ENCODE measurements around the gene QPRT. TPM values are rescaled to one million over a fixed set of nuclear protein-coding genes. Genes with fewer than 3 reads are reported as not detected.
"Not testable (repeated sequence)": the region's sequence is repeated elsewhere in the genome, so short reads cannot be mapped to it uniquely, and the experiment has no call there.

The QPRT gene
- total RNA-seq, 1 donor from 2014 or later, result 1.0 TPM

DNA sequence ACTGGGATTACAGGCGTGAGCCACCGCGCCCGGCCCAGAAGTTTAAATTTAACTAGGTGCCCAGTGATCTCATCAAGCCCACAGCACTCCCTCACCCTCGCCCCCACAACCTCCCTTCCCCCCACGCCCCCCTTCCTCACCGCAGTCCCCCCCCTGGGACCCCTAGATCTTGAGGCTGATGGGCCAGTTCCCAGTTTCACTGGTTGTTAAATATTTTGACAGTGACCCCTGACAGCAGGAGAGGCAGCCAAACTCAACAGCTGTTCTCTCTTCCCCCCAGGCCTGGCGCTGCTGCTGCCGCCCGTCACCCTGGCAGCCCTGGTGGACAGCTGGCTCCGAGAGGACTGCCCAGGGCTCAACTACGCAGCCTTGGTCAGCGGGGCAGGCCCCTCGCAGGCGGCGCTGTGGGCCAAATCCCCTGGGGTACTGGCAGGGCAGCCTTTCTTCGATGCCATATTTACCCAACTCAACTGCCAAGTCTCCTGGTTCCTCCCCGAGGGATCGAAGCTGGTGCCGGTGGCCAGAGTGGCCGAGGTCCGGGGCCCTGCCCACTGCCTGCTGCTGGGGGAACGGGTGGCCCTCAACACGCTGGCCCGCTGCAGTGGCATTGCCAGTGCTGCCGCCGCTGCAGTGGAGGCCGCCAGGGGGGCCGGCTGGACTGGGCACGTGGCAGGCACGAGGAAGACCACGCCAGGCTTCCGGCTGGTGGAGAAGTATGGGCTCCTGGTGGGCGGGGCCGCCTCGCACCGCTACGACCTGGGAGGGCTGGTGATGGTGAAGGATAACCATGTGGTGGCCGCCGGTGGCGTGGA, 15.6 kb downstream of the QPRT start:
- no peak for DNase-seq

DNA sequence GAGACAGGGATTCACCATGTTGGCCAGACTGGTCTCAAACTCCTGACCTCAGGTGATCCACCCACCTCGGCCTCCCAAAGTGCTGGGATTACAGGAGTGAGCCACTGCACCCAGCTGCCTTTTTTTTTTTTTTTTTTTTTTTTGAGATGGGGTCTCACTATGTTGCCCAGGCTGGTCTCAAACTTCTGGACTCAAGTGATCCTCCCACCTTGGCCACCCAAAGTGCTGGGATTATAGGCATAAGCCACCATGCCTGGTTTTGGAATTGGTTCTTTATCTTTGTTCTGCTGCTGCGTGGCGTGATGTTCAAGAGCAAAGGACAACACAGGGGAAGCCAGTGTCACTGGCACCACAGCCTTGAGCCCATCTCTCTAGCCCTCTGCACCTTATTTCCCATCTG, 16.7 kb downstream of the QPRT start:
- not testable (repeated sequence) for DNase-seq

DNA sequence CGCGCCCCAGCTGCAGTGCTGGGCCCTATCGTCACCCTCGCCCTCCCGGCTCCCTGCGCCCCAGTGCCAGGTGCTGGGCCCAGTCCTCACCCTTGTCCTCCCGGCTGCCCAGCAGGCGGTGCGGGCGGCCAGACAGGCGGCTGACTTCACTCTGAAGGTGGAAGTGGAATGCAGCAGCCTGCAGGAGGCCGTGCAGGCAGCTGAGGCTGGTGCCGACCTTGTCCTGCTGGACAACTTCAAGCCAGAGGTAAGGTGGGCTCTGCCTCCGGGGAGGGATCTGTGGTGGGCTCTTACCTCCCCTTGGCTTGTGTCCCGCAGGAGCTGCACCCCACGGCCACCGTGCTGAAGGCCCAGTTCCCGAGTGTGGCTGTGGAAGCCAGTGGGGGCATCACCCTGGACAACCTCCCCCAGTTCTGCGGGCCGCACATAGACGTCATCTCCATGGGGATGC, 17.9 kb downstream of the QPRT start:
- no peak for DNase-seq

DNA sequence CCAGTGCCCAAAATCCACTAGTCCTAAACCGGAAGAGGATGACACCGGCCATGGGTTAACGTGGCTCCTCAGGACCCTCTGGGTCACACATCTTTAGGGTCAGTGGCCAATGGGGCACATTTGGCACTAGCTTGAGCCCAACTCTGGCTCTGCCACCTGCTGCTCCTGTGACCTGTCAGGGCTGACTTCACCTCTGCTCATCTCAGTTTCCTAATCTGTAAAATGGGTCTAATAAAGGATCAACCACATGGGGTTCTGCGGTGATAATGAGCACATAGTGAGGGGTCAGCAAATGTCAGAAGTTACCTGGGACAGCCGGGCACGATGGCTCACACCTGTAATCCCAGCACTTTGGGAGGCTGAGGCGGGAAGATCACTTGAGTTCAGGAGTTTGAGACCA, 18.4 kb downstream of the QPRT start:
- DNase-seq, result no peak

DNA sequence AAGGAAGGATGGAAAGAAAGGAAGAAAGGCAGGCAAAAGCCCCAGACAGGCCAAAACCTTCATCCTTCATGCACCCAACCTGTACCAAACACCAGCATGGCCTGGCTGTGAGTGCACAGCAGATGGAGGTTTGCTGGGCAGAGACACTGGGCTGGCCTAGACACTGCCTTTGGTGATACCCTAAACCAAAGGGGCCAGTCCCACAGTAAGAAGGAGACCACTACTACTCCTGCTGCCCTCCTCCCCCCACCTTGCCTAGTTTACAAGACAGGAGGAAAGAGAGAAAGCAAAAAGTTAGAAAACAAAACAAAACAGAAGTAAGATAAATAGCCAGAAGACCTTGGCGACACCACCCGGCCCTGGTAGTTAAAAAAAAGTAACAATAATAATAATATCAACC, 19.1 kb downstream of the QPRT start:
- DNase-seq, result no peak

DNA sequence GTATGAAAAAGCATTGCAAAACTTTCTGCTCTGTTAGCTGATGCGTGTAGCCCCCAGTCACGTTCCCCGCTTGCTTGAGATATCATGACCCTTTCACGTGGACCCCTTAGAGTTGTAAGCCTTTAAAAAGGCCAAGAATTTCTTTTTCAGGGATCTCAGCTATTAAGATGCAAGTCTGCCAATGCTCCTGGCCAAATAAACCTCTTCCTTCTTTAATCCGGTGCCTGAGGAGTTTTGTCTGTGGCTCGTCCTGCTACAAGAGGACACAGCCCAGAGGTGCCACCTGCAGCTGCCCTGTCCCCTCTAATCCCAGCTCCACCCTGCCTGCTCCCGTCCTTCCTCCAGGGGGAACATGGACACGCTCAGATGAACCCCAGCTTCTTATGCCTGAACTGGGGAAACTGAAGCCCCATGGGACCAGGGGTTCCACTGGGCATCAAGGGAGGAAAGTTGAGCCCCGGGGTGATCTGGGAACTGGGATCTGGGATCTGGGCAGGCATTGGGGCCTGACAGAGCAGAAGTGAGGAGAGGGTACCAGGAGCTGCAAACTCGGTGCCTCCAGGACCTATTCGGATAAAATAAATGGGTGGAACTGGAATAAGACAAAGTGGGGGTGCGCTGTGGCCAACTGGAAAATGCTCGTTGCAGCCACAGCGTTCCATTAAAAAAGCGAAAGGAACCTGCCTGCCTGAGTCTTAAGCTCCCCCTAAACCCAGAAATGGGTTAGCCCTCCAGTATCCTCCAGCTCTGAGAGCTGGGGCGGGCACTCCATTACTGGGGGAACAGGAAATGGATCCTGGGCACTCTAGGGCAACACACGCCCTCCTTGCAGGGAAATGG, 19.7 kb downstream of the QPRT start:
- DNase-seq, result no peak

DNA sequence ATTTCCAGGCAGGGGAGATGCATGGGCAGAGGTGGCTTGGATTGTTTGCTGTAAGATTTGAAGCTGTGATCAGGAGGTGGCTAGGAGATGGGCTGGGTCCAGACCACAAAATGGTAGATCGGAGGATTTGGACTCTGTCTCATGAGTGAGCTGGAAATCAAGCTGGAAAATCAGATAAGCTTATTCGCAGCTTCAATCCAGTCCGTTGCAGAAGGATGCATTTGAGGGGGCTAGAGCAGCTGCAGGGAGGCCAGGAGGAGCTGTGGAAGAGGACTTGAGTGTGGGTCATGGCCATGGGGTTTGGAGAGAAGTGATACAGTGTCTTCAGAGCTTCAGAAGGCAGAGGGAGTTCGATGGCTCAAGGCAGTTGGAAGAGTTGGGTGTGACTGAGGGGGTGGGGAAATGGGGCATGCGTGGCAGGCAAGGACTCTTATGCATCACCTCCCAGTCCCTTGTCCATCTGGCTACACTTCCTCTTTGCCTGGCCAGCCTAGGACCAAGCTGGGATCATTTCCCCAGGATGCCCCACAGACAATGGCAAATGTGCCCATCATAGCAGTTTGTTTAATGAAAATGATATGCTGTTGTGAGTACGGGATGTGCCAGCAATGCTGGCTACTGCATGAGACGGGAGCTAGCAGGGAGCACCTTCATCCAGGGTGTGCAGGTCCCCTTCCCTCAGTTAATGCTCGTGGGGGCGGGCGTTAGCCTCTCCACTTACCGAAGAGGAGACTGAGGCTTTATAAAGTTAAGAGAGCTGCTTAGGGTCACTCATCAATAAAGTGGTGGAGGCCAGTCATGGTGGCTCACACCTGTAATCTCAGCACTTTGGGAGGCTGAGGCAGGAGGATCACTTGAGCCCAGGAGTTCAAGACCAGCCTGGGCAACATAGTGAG, 20.6 kb downstream of the QPRT start:
- DNase-seq, result no peak

DNA sequence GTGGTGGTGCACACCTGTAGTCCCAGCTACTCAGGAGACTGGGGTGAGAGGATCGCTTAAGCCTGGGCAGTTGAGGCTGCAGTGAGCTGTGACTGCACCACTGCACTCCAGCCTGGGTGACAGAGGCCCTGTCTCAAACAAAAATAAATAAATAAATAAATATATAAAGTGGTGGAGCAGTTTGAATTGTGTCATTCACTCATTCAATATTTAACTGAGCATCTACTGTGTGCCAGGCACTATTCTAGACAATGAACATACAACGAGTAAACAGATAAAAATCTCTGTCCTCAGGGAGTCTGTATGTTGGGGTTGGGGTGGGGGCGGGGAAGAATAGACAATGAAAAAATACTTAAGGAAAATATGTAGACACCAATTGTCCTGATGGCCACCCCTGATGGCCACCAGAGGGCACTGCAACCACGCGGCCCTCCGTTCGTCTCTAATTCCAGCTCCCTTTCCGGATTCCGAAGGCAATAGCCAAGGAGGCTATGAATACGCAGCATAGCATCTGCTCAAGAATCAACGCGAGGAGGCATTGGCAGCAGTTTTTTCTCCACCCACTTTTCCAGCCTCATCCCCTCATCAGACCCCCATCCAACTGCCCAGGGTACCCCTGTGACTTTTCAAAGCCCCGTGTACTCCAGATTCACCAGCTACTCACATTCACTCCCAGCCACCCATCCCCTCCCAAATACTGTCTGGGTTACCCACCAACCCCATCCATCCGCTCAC, 21.4 kb downstream of the QPRT start:
- DNase-seq, result peak; percentile 92

DNA sequence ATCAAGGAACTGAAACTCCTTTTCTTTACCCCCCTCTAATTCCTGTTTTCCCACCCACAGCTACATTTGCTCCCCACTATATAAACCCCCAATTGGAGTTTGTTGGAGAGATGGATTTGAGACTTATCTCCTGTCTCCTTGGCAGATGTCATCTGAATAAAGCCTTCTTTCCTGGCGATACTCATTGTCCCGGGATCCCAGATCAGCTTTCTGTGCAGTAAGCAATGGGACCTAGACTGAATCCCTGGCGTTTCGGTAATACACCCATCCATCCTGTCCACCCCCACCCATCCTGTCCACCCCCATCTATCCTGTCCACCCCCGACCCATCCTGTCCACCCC, 22.2 kb downstream of the QPRT start:
- no peak for DNase-seq

DNA sequence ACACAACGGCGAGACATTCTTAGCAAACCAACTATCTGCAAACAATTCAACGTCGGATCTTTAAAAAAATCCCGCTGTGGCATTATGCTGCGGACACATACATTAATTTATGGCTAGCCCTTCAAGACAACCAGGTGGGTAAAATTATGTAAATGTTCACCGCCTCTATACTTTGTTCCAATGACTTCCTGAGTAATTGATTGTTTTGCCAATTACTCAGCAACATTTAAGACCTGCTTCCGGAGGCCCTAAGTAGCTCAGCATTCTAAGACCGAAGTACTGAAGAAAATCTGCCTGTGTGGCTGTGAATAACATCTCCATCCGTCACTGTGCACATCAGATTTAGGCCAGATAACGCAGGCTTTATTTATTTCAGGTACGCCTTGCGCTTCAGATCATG, 23.3 kb downstream of the QPRT start:
- DNase-seq, result no peak

DNA sequence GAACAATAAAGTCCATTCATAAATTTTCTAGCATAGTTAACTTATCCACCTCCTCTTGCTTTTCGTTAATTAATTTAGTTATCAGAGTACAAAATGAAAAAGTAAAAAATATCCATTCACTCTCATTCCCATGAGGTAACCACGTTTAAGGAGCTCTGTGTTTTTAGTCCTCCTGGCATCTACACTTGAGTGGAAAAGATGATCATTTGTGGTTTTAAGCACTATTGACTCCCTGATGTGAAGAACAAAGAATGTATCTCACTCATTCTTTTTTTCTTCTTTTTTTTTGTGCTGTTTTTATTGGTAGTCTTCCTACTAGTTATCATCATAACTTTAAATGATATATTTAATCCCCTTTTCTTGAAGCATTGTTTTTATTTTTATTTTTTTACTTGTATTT, 26.1 kb downstream of the QPRT start:
- no peak for DNase-seq

DNA sequence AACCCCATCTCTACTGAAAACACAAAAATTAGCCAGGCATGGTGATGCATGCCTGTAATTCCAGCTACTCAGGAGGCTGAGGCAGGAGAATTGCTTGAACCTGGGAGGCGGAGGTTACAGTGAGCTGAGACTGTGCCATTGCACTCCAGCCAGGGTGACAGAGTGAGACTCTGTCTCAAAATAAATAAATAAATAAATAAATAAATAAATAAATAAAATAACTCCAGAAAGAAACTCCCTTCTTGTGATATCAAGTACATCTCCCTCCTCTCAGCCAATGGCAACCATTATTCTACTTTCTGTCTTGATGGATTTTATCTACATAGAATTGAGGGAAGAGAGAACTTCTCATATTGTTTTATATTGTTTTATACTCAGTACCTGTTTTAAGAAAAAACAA, 28.2 kb downstream of the QPRT start:
- DNase-seq, result not testable (repeated sequence)

DNA sequence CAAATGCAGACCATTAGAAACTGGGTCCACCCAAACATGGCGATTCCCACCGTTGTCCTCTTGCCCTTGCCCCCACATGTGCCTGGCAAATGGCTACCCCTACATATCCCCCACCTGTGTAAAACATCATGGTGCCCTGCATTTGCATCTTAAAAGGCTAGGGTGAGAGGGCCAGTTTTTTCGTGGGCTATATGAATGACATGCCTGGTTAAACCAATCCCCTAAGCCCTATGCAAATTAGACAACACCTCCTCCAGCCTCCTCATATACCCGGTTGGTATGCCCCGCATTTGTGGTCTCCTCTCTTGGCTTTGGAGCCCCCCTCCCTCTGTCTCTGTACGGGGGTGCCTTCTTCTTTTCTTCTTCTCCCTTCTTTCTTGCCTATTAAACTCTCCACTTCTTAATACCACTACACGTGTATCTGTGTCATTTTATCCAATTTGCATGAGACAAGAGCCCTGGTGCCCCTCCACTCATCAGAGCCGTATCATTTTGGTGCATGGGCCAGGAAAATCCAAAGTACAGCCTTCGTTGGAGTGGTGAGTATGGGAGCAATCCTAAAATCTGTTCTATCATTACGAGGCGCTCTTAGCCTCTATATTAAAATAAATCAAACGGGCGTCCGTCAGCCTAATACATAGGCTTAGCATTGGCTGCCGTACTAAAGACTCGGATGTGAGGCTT, 30.1 kb downstream of the QPRT start:
- no peak for DNase-seq

DNA sequence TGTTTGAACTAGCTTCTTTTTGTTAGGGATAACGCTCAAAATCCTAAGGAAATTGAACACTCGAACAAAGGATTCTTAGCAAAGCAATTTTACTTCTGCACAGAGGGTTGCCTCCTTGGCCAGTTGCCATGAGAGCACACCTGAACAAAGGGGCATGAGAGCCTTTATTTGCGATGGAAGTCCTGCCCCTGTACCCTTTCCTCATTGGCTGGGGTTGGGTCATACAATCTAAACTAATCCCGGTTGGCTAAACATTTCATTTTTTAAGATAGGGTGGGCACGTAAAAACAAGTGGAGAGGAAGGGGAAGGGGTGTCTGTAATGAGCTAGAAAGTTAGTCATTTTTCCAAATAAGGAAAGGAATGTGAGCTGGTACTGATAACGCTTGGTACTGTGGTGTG, 30.7 kb downstream of the QPRT start:
- DNase-seq, result not testable (repeated sequence)

DNA sequence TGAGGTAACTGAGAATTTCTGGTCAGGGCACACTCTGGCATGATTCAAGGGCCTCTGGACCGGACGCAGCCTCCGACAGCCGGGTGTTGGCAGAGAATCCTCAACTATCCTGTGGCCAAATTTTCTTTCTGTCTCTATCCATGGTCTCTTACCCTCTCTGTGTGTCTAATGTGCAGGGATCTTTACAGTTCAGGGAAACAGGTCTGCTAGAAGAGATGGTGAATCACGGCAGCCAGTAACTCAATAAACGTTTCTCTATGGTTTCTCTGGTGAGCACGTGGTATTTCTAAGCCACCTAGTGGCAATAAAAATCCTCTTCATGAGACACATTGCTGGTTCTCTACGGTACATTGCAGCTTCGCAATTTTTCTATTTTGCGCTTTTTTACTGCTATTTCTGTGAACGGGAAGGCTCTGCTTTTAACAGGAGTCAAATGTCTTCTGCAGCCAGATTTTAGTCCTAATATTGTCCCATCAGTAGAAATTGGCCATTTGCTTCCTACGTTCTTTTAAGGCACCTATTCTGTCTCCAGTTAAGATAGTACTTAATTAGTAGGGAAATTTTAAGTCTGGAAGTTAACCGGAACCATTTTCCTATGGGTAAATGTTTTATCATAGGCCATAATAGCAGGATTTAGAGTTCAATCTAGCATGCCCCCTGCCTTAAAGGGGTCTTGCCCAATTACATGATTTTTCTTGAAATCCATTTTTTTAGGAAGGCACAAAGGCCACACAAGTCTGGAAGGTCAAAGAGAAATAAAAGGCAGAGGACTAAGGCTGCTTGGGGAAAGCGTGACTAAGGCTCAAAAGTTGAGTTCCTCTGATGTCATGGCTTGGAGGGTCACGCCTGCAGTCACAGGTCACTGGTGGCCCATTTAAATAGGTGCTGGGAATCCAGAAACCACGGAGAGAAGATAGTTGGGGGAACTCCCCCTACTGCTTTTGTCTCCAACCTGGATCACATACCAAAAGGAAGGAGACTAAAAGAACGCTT, 31.5 kb downstream of the QPRT start:
- DNase-seq, result peak; percentile 74

DNA sequence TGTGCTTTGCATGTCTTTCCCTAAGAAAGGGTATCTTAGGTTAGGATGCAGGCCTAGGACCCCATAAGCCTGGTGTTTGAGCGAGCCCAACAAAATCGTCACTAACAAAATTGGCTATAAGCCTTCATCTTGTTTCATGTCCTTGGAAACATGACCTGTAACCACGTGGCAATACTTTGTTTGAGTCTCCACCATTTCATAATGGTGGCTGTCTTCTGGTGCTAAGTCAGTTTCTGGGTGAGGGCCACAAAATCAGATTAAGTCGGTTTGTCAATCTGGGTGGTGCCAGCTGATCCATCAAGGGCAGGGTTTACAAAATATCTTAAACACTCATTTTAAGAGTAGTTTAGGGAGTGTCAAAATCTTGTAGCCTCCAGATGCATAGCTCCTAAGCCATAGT, 33.8 kb downstream of the QPRT start:
- DNase-seq, result no peak

DNA sequence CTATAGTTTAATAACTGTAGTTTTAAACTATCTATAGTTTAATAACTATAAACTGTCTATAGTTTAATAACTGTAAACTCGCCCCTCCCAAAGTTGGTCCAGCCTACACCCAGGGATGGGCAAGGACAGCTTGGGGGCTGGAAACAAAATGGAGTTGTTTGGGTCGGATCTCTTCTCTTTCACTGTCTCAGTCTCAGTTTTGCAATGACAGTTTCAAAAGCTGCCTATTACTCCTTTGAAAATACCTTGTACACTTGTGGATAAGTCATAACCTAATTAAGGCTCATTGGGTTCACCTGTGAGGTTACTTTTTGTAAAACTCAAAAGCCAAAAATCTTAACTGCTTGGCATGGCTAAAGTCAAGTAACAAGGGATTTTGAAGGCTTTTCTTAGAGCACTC, 35.4 kb downstream of the QPRT start:
- DNase-seq, result no peak

DNA sequence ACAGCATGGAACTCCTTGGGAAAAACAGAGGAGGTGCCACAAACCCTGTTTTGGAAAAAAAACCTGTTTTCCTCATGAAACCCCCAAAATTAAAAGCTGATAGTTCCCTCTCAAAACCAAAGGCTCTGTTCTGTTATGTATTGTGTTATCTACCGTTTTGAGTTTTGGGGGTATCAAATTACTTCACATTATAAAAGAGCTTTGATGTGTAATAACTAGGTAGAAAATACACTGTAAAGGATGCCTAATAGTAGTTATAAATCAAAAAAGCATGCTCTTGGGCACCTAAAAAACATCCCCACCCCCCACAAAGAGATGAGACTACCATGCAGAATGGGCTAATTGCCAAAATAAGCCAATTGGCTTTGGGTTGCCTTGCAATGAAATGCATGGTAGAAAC, 36.0 kb downstream of the QPRT start:
- no peak for DNase-seq

DNA sequence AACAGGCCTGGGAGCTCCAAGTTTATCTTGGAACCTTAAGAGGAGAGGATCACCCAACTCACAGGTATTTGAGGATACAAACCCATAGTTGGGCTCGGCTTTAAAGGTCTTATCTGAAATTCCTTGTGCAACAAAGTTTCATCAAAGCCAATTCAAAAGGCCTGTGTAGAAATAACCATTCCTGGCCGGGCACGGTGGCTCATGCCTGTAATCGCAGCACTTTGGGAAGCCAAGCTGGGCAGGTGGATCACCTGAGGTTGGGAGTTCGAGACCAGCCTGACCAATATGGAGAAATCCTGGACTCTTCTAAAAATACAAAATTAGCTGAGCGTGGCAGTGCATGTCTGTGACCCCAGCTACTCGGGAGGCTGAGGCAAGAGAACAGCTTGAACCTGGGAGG, 38.1 kb downstream of the QPRT start:
- DNase-seq, result no peak

DNA sequence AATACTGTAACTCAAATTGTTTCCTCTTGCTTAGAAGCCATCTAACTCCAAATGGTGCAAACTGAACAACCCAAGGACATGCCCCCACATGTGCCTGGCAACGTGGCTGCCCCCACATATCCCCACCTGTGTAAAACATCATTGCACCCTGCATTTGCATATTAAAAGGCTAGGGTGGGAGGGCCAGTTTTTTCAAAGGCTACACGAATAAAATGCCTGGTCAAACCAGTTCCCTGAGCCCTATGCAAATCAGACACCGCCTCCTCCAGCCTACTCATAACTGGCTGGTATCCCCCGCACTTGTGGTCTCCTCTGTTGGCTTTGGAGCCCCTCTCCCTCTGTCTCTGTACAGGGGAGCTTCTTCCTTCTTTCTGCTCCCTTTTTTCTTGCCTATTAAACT, 40.1 kb downstream of the QPRT start:
- no peak for DNase-seq

Measured in dermis blood vessel endothelial cell (primary cell).